PFSK-1 (cell line): ENCODE results near the gene C1QL4.

ENCODE experiments used
- POLR2AphosphoS5 ChIP-seq: IDR thresholded peaks from 2 replicates; pipeline ENCODE4 v1.6.1; 2012; ENCODE audit warnings: low read depth, mild to moderate bottlenecking, control low read depth, low read length, moderate library complexity
- TAF1 ChIP-seq: IDR thresholded peaks from 2 replicates; pipeline ENCODE4 v1.6.1; 2012; ENCODE audit warnings: low read length, control low read depth, borderline replicate concordance; ENCODE audit not compliant: insufficient read depth
- TF ChIP-seq, protein P1 (sequence below), 2 experiments: IDR thresholded peaks; 2 replicates each; pipeline versions ENCODE4 v1.6.1 to v1.8.0; 2011 to 2012; ENCODE audit warnings: low read depth in 2 of 2, low read length in 2 of 2, control low read depth in 1 of 2, inconsistent platforms in 1 of 2, mild to moderate bottlenecking in 1 of 2, moderate library complexity in 1 of 2; ENCODE audit not compliant: insufficient read depth in 1 of 2

DNA sequence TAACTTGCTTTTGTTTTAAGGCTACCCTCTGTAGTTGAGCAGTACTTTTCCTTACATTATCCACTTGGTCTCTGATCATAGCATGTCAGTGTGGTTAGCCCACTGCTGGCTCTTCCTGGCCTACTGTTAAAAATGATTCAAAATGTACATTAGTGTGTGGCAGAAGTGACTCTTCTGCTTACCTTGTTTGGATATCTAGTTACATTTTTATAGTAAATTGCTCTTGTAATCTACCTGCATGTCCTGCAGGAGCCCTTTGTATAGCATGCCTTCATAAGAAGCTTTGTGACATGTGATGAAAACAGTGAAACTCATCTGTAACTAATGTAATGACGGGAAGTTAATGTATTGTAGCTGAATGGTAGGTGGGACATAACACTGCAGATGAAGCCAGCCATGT, 38.4 kb upstream of the C1QL4 start:
- TF ChIP-seq POLR2AphosphoS5 = no peak
- TF ChIP-seq, protein P1, sequence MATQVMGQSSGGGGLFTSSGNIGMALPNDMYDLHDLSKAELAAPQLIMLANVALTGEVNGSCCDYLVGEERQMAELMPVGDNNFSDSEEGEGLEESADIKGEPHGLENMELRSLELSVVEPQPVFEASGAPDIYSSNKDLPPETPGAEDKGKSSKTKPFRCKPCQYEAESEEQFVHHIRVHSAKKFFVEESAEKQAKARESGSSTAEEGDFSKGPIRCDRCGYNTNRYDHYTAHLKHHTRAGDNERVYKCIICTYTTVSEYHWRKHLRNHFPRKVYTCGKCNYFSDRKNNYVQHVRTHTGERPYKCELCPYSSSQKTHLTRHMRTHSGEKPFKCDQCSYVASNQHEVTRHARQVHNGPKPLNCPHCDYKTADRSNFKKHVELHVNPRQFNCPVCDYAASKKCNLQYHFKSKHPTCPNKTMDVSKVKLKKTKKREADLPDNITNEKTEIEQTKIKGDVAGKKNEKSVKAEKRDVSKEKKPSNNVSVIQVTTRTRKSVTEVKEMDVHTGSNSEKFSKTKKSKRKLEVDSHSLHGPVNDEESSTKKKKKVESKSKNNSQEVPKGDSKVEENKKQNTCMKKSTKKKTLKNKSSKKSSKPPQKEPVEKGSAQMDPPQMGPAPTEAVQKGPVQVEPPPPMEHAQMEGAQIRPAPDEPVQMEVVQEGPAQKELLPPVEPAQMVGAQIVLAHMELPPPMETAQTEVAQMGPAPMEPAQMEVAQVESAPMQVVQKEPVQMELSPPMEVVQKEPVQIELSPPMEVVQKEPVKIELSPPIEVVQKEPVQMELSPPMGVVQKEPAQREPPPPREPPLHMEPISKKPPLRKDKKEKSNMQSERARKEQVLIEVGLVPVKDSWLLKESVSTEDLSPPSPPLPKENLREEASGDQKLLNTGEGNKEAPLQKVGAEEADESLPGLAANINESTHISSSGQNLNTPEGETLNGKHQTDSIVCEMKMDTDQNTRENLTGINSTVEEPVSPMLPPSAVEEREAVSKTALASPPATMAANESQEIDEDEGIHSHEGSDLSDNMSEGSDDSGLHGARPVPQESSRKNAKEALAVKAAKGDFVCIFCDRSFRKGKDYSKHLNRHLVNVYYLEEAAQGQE (IDR thresholded peaks at IDR 0.05; ENCODE audit: insufficient read depth in 1 of 2, low read depth in 2 of 2, low read length in 2 of 2) = no peak
- no peak for TF ChIP-seq TAF1
